GM12864 (cell line): ENCODE data around the gene P2RX3.
"Not testable (repeated sequence)": the region's sequence is repeated elsewhere in the genome, so short reads cannot be mapped to it uniquely, and the experiment has no call there.

Source experiments
- DNase-seq: peaks from one replicate; pipeline ENCODE4 v3.0.0-alpha.2; 2011; ENCODE audit warnings: low read depth
- H3K4me3 ChIP-seq: 2 replicates; pipeline ENCODE4 v1.5.1; 2011; ENCODE audit warnings: mild to moderate bottlenecking, low read depth, low read length, control low read depth
- TF ChIP-seq, protein P1 (sequence below): IDR thresholded peaks from 2 replicates; pipeline ENCODE4 v1.5.1; 2011; ENCODE audit warnings: low read depth, mild to moderate bottlenecking, moderate library complexity, low read length, control low read depth, inconsistent platforms; ENCODE audit errors: missing control alignments

P2RX3 gene

DNA sequence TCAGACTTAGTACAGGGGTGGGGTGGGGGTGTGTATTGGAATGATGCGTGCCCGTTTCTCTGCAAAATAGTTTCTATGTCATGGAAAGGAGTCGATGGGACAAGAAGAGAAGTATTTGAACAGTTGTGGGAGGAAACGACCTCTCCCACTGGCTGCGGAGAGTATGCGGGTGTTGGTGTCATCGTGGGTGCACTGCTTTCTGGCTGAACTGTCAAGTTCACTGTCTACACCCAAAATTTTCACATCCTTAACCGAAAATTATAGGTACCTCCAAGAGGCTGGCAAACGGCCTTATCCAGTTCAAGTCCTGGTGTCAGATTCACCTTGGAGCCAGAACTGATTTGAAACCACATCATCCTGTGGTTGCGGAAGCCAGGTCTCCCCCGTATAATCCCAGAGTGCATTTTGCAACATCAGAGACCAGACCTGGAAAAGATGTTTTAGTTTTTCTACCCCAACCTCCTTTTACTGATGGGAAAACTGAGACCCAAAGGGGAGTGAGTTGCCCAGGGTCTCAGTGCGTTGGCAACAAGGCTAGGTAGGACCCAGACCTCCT is 2.0 kb upstream of the P2RX3 start:
- H3K4me3 ChIP-seq: peak overlapping the region; percentile 75
- TF ChIP-seq, protein P1, sequence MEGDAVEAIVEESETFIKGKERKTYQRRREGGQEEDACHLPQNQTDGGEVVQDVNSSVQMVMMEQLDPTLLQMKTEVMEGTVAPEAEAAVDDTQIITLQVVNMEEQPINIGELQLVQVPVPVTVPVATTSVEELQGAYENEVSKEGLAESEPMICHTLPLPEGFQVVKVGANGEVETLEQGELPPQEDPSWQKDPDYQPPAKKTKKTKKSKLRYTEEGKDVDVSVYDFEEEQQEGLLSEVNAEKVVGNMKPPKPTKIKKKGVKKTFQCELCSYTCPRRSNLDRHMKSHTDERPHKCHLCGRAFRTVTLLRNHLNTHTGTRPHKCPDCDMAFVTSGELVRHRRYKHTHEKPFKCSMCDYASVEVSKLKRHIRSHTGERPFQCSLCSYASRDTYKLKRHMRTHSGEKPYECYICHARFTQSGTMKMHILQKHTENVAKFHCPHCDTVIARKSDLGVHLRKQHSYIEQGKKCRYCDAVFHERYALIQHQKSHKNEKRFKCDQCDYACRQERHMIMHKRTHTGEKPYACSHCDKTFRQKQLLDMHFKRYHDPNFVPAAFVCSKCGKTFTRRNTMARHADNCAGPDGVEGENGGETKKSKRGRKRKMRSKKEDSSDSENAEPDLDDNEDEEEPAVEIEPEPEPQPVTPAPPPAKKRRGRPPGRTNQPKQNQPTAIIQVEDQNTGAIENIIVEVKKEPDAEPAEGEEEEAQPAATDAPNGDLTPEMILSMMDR: no peak
- no peak for DNase-seq

DNA sequence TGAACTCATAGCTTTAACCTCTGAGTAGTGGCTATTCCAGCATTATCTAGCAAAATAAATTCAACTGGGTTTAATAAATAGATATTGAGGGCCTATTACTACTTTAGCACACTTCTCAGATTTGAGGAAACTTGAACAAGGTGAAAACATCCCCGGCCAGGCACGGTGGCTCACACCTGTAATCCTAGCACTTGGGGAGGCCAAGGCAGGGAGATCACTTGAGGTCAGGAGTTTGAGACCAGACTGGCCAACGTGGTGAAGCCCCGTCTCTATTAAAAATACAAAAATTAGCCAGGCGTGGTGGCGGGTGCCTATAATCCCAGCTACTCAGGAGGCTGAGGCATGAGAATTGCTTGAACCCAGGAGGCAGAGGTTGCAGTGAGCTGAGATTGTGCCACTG is 1.3 kb upstream of the P2RX3 start:
- DNase-seq, H3K4me3 ChIP-seq: not testable (repeated sequence)

DNA sequence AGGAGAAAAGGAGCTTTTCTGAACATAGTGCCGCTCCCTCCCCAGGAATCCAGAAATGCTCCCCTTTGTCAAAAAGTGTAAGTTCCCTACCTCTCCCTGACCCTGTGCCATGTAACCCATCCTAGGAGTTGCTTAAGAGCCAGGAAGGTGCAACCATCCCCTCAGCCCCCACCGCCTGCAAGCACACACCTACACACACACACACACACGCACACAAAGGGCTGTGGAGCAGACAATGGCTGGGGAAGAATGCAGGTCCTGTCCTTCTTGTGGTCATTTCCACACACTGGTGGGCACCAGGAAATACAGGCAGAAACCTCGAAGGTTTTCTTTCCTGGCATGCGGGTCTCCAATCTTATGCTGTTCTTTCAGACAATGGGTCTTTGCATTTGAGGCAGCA is 1.2 kb downstream of the P2RX3 start:
- TF ChIP-seq, protein P1: no peak
- no peak for DNase-seq
- H3K4me3 ChIP-seq: no peak overlapping the region

DNA sequence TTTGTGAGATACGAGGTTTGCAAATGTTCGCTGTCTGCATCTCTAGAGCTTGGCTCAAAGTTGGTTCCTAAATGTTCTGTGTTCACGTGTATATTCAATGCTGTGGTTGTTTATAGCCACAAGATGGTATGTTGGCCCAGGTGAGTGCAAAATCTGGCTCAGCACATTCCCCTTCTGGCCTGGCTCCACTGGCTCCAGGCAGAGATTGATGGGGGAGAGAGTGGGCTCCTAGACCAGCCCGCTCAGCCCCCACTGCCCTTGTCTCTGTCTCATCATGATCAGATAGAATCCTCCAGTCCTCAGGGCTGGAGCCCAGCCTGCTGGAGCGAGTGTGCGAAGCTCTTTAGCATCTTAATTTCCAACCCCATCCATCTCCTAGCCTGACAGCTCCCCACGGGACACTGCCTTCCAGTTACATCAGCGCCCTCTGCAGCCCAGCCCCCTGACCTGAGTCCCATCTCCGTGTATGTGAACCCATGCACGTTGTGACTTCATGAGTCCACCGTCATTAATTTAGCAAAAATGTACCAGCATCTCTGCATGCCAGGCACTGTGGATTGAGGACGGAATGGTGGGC is 2.0 kb downstream of the P2RX3 start:
- no peak for DNase-seq
- no peak overlapping the region for H3K4me3 ChIP-seq
- TF ChIP-seq, protein P1: no peak

DNA sequence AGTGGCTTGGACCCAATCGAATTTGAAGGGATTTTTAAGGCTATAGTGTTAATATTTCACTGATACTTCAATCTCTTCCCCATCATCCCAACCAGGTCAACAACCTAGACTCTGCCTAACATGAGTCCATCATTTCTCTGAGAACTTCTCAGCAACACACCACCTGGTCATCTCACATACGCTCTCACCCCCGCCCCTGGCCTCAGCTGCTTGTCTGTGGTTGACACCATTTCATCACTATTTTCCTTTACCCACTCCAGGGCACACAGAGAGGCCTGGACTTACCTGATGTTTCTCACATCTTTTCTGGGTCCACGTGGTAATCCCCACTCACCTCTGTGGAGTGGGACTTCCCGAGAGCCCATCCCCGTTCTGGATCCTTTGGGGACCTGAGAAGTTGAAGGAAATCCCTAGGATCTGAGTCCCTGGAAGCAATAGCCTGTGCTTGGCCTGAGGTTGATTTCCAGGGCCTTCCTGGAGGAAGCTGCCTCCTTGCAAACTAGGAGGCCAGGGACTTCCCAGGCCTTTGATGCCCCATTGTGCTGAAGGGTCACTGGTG is 3.2 kb downstream of the P2RX3 start:
- no peak overlapping the region for H3K4me3 ChIP-seq
- TF ChIP-seq, protein P1: no peak
- no peak for DNase-seq

DNA sequence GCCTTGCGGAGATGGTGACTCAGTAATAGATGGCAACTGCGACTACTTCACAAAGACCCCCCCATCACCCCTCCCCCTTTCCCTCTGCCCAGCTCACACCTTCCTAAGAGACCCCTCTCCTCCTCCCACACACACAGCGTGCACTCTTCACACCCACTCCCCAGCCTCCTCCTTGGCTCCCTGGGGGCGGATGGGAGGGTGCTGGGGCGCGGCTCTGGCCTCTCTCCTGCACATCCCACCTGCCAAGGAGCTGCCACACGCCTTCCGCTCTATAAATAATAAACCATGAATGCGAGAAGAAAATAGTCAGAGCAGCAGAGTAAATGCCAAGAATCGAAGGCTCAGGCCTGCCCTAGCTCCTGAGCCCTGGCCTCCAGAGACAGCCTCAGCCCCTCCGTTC is 4.5 kb downstream of the P2RX3 start:
- no peak overlapping the region for H3K4me3 ChIP-seq
- TF ChIP-seq, protein P1: no peak
- no peak for DNase-seq

DNA sequence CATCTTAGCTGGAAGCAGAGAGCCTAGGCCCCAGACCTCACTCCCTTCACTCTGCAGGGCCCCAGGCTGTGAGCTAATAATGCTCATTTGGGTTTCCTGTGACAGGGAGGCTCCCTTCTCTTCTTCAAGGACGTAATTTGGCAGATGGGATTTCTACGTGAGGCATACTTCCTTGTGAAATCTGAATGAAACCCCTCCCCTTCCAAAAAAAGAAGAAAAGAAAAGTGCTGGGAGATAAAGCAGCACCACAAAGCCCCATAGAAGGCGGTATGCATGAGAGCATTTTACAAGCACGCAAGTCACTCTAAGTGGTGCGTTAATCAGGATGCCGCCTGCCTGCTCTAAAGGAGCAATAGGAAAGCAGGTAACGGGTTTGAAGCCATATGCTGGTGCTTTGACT is 5.7 kb downstream of the P2RX3 start:
- no peak overlapping the region for H3K4me3 ChIP-seq
- TF ChIP-seq, protein P1: no peak
- DNase-seq: no peak
